Neural cell (in vitro differentiated cells): ENCODE results near the gene TPSD1.

Source experiments
- EP300 ChIP-seq: fragments of 450-650 bp; conservative IDR thresholded peaks from 2 replicates; pipeline ENCODE4 v1.6.1; 2014; ENCODE audit warnings: antibody characterized with exemption, mild to moderate bottlenecking, moderate library complexity; ENCODE audit not compliant: poor library complexity, severe bottlenecking
- EZH2 ChIP-seq: fragments of 200-600, 300-800 bp; shearing (Covaris generic), sonication (generic); IDR thresholded peaks from 2 replicates; pipeline ENCODE4 v1.6.1; 2014; ENCODE audit warnings: antibody characterized with exemption, low read length, borderline replicate concordance, mild to moderate bottlenecking; ENCODE audit not compliant: insufficient read depth, poor library complexity, severe bottlenecking
- MXI1 ChIP-seq: fragments of 450-650 bp; conservative IDR thresholded peaks from 2 replicates; pipeline ENCODE4 v1.6.1; 2014; ENCODE audit warnings: antibody characterized with exemption, mild to moderate bottlenecking; ENCODE audit not compliant: poor library complexity, severe bottlenecking
- POLR2AphosphoS5 ChIP-seq: IDR thresholded peaks from 2 replicates; pipeline ENCODE4 v1.6.1; 2012
- RAD21 ChIP-seq: fragments of 450-650 bp; conservative IDR thresholded peaks from 2 replicates; pipeline ENCODE4 v1.6.1; 2014; ENCODE audit warnings: antibody characterized with exemption, mild to moderate bottlenecking, moderate library complexity
- SMC3 ChIP-seq: fragments of 450-650 bp; conservative IDR thresholded peaks from 2 replicates; pipeline ENCODE4 v1.6.1; 2014; ENCODE audit warnings: antibody characterized with exemption, mild to moderate bottlenecking, moderate library complexity; ENCODE audit not compliant: poor library complexity
- TAF1 ChIP-seq: IDR thresholded peaks from 2 replicates; pipeline ENCODE4 v1.6.1; 2012; ENCODE audit warnings: low read depth
- TF ChIP-seq, protein P1 (sequence below): fragments of 450-650 bp; IDR thresholded peaks from 2 replicates; pipeline ENCODE4 v1.5.1; 2014; ENCODE audit warnings: antibody characterized with exemption, mild to moderate bottlenecking, moderate library complexity; ENCODE audit not compliant: poor library complexity, severe bottlenecking
- TF ChIP-seq, protein P2 (sequence below): IDR thresholded peaks from 2 replicates; pipeline ENCODE4 v1.6.1; 2012; ENCODE audit warnings: borderline replicate concordance

DNA sequence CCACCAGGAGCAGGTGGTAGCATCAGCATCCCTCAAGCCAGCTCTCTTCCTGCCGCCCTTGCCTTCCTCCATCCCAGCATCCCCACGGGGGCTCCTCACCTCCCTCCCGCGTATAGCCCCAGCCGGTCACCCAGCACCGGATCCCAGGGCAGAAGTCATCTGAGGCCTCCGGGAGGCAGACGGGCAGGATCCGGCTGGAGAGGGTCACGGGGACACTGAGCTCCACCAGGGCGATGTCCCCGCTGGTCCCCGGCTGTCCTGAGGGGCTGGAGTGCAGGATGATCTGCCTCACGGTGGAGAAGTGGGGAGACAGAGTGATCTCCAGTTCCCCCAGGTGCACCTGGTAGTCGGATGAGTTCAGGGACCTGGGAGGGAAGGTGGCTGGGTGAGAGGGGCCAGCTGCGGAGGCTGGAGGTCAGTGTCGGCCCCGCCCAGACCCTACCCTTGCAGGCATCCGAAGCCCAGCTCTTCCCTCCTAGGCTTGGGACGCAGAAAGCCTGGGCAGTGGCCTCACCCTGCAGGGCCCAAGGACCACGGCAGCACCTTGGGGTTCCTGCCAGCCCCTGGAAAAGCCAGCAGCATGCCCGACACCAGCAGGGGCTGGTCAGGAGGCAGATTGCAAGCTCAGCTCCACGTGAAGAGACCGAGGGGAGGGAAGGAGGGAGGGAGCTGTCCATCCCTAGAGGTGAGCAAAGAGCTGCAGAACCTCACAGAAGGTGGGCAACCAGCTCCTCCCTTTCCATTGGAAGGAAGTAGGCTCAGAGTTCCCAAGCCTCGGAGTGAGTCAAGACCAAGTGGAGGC lies 33.1 kb upstream of the TPSD1 start:
- TF ChIP-seq RAD21 (no peak), EZH2 (no peak), POLR2AphosphoS5 (no peak), EP300 (no peak), SMC3 (no peak), MXI1 (no peak), TAF1 (no peak)
- TF ChIP-seq, protein P1, sequence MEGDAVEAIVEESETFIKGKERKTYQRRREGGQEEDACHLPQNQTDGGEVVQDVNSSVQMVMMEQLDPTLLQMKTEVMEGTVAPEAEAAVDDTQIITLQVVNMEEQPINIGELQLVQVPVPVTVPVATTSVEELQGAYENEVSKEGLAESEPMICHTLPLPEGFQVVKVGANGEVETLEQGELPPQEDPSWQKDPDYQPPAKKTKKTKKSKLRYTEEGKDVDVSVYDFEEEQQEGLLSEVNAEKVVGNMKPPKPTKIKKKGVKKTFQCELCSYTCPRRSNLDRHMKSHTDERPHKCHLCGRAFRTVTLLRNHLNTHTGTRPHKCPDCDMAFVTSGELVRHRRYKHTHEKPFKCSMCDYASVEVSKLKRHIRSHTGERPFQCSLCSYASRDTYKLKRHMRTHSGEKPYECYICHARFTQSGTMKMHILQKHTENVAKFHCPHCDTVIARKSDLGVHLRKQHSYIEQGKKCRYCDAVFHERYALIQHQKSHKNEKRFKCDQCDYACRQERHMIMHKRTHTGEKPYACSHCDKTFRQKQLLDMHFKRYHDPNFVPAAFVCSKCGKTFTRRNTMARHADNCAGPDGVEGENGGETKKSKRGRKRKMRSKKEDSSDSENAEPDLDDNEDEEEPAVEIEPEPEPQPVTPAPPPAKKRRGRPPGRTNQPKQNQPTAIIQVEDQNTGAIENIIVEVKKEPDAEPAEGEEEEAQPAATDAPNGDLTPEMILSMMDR: no peak
- TF ChIP-seq, protein P2, sequence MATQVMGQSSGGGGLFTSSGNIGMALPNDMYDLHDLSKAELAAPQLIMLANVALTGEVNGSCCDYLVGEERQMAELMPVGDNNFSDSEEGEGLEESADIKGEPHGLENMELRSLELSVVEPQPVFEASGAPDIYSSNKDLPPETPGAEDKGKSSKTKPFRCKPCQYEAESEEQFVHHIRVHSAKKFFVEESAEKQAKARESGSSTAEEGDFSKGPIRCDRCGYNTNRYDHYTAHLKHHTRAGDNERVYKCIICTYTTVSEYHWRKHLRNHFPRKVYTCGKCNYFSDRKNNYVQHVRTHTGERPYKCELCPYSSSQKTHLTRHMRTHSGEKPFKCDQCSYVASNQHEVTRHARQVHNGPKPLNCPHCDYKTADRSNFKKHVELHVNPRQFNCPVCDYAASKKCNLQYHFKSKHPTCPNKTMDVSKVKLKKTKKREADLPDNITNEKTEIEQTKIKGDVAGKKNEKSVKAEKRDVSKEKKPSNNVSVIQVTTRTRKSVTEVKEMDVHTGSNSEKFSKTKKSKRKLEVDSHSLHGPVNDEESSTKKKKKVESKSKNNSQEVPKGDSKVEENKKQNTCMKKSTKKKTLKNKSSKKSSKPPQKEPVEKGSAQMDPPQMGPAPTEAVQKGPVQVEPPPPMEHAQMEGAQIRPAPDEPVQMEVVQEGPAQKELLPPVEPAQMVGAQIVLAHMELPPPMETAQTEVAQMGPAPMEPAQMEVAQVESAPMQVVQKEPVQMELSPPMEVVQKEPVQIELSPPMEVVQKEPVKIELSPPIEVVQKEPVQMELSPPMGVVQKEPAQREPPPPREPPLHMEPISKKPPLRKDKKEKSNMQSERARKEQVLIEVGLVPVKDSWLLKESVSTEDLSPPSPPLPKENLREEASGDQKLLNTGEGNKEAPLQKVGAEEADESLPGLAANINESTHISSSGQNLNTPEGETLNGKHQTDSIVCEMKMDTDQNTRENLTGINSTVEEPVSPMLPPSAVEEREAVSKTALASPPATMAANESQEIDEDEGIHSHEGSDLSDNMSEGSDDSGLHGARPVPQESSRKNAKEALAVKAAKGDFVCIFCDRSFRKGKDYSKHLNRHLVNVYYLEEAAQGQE: no peak
